OCI-LY7 (cell line): Measurements from ENCODE around the gene RAD51.

ENCODE experiments used
- EZH2phosphoT487 ChIP-seq: fragments of 200-600 bp; sonication (generic); IDR thresholded peaks from 2 replicates; pipeline ENCODE4 v1.6.1; 2018; ENCODE audit warnings: low read depth, borderline replicate concordance, mild to moderate bottlenecking, mixed run types, antibody characterized with exemption, low read length, moderate library complexity, mixed read lengths
- TF ChIP-seq, protein P1 (sequence below): fragments of 200-600 bp; sonication (generic); conservative IDR thresholded peaks from 2 replicates; pipeline ENCODE4 v1.5.1; 2014; ENCODE audit warnings: mild to moderate bottlenecking, antibody characterized with exemption, low read length, moderate library complexity, mixed read lengths

DNA sequence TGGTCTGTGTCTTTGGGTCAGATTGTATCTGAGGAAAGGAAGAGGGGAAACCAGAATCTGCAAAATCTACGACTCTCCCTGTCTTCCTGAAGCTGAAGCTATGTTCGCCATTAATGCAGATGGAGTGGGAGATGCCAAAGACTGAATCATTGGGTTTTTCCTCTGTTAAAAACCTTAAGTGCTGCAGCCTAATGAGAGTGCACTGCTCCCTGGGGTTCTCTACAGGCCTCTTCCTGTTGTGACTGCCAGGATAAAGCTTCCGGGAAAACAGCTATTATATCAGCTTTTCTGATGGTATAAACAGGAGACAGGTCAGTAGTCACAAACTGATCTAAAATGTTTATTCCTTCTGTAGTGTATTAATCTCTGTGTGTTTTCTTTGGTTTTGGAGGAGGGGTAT, 36.1 kb downstream of the RAD51 start:
- TF ChIP-seq, protein P1, sequence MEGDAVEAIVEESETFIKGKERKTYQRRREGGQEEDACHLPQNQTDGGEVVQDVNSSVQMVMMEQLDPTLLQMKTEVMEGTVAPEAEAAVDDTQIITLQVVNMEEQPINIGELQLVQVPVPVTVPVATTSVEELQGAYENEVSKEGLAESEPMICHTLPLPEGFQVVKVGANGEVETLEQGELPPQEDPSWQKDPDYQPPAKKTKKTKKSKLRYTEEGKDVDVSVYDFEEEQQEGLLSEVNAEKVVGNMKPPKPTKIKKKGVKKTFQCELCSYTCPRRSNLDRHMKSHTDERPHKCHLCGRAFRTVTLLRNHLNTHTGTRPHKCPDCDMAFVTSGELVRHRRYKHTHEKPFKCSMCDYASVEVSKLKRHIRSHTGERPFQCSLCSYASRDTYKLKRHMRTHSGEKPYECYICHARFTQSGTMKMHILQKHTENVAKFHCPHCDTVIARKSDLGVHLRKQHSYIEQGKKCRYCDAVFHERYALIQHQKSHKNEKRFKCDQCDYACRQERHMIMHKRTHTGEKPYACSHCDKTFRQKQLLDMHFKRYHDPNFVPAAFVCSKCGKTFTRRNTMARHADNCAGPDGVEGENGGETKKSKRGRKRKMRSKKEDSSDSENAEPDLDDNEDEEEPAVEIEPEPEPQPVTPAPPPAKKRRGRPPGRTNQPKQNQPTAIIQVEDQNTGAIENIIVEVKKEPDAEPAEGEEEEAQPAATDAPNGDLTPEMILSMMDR, result no peak
- TF ChIP-seq EZH2phosphoT487, result no peak
